Keratinocyte (primary cell): ENCODE data around the gene ZNF219. TPM values are rescaled to one million over a fixed set of nuclear protein-coding genes. Genes with fewer than 3 reads are reported as not detected.

Experiments used
- DNase-seq: peaks from one replicate; pipeline ENCODE4 v3.0.0-alpha.2; 2011; ENCODE audit warnings: low read depth, missing footprints, low spot score
- FAIRE-seq: peaks from 2 replicates; lab custom pipeline; 2011; peaks lifted over from hg19 to GRCh38; lab: Jason Lieb, UNC
- H2AFZ ChIP-seq: 2 replicates; pipeline ENCODE4 v1.6.0; 2012; ENCODE audit warnings: low read length, control low read depth, inconsistent platforms; ENCODE audit not compliant: control insufficient read depth
- H3K27ac ChIP-seq: 2 replicates; pipeline ENCODE4 v1.5.1; 2011; ENCODE audit warnings: low read length; ENCODE audit not compliant: control insufficient read depth, insufficient read depth
- H3K27me3 ChIP-seq: 3 replicates; pipeline ENCODE4 v1.6.0; 2011; ENCODE audit warnings: low read length; ENCODE audit not compliant: control insufficient read depth, insufficient read depth; ENCODE audit errors: extremely low read depth
- H3K36me3 ChIP-seq, 2 experiments: 2 replicates in 1 of 2; 3 replicates in 1 of 2; pipeline ENCODE4 v1.5.1; 2011; ENCODE audit warnings: low read length in 2 of 2, mild to moderate bottlenecking in 1 of 2; ENCODE audit not compliant: control insufficient read depth in 2 of 2, insufficient read depth in 2 of 2; ENCODE audit errors: extremely low read depth in 1 of 2
- H3K4me1 ChIP-seq: 3 replicates; pipeline ENCODE4 v1.5.1; 2011; ENCODE audit warnings: low read length; ENCODE audit not compliant: control insufficient read depth, insufficient read depth; ENCODE audit errors: extremely low read depth
- H3K4me2 ChIP-seq: 3 replicates; pipeline ENCODE4 v1.6.0; 2011; ENCODE audit warnings: low read depth, low read length; ENCODE audit not compliant: control insufficient read depth, insufficient read depth; ENCODE audit errors: extremely low read depth
- H3K4me3 ChIP-seq, 3 experiments: fragments of 200-600 bp in 1 of 3; sonication (generic) in 1 of 3; 2 replicates in 2 of 3; 3 replicates in 1 of 3; pipeline ENCODE4 v1.5.1; 2011 to 2016; ENCODE audit warnings: low read length in 3 of 3, mild to moderate bottlenecking in 3 of 3, control low read depth in 2 of 3, inconsistent platforms in 1 of 3, low read depth in 1 of 3, mixed read lengths in 1 of 3, mixed run types in 1 of 3, moderate library complexity in 1 of 3; ENCODE audit not compliant: control insufficient read depth in 2 of 3, insufficient read depth in 2 of 3; ENCODE audit errors: extremely low read depth in 1 of 3
- H3K79me2 ChIP-seq: 2 replicates; pipeline ENCODE4 v1.6.0; 2012; ENCODE audit warnings: low read length; ENCODE audit not compliant: control insufficient read depth, insufficient read depth
- H3K9ac ChIP-seq: 3 replicates; pipeline ENCODE4 v1.6.0; 2011; ENCODE audit warnings: low read length; ENCODE audit not compliant: control insufficient read depth, insufficient read depth; ENCODE audit errors: extremely low read depth
- H3K9me1 ChIP-seq: 3 replicates; pipeline ENCODE4 v1.6.0; 2011; ENCODE audit warnings: low read length; ENCODE audit not compliant: control insufficient read depth, insufficient read depth; ENCODE audit errors: extremely low read depth
- H3K9me3 ChIP-seq: 2 replicates; pipeline ENCODE4 v1.5.1; 2012; ENCODE audit warnings: low read depth, low read length; ENCODE audit not compliant: control insufficient read depth
- H4K20me1 ChIP-seq: 3 replicates; pipeline ENCODE4 v1.6.0; 2011; ENCODE audit warnings: low read length; ENCODE audit not compliant: control insufficient read depth, insufficient read depth; ENCODE audit errors: extremely low read depth
- CTCF ChIP-seq, 3 experiments: IDR thresholded peaks in 1 of 3; conservative IDR thresholded peaks in 1 of 3; optimal IDR thresholded peaks in 1 of 3; 2 replicates in 2 of 3; 3 replicates in 1 of 3; pipeline versions ENCODE3 to v1.5.1; 2011; ENCODE audit warnings: low read length in 3 of 3, mild to moderate bottlenecking in 3 of 3, moderate library complexity in 2 of 3, control low read depth in 1 of 3, inconsistent platforms in 1 of 3; ENCODE audit not compliant: insufficient read depth in 2 of 3; ENCODE audit errors: extremely low read depth in 1 of 3
- EZH2 ChIP-seq: IDR thresholded peaks from one replicate; pipeline ENCODE4 v1.6.1; 2012; ENCODE audit warnings: inconsistent platforms, mild to moderate bottlenecking, low read length, moderate library complexity
- dilution Hi-C: fragments of 300-500 bp; cut with MboI; formaldehyde crosslinking; loops from one replicate; pipeline ENCODE4 v1.7.0; 2020; ENCODE audit warnings: low sequenced_read_pairs; ENCODE audit not compliant: extremely low pct_ligation_motif_present
- polyA plus RNA-seq, 5 experiments: library from polyadenylated mRNA; depleted of rRNA in 3 of 5; stranded (reverse) in 3 of 5; stranded (forward) in 1 of 5; unstranded in 1 of 5; fragments of >200 nt; gene quantifications; 1 replicate in 1 of 5; 2 replicates in 3 of 5; 3 replicates in 1 of 5; pipeline versions ENCODE4 v1.2.1 to v1.2.3, GENCODE V29; 2011 to 2012; ENCODE audit warnings: missing spikeins in 2 of 5, low read depth in 1 of 5, low replicate concordance in 1 of 5

The ZNF219 gene
- polyA plus RNA-seq, 1 donor (not counting 4 experiments of a cell fraction or from before 2014, with no cell fraction given) = 23.1 TPM

DNA sequence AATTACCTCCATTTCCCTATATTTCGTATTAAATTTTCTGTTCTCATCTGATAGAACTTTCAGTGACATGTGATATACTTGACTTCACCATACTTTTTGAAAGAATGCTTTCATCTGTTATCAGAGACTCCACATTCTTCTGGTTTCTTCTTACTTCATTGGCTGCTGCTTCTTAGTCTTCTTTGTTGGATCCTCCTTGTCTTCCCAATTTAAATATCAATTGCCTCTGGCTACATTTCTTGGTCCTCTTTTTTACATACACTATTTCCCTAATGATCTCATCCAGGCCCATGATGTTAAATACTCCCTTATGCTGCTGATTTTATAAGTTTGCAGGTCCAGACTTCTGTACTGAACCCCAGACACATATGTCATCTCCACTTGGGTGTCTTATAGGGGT, 35.4 kb upstream of the ZNF219 start:
- no peaks in the 10 kb centered on the region for H3K4me1 ChIP-seq
- no peaks in the 10 kb centered on the region for H3K79me2 ChIP-seq
- H3K4me3 ChIP-seq = no peak overlapping the region
- no peak overlapping the region for H3K27ac ChIP-seq
- no peaks in the 10 kb centered on the region for H4K20me1 ChIP-seq
- no peak overlapping the region for H2AFZ ChIP-seq
- H3K4me2 ChIP-seq = no peak overlapping the region
- dilution Hi-C loops = no loop called here
- H3K9me1 ChIP-seq = no peaks in the 10 kb centered on the region
- TF ChIP-seq CTCF (optimal IDR thresholded peaks at IDR 0.05 in 1 of 3, IDR thresholded peaks at IDR 0.05 in 1 of 3, conservative IDR thresholded peaks at IDR 0.05 in 1 of 3; ENCODE audit: extremely low read depth in 1 of 3, insufficient read depth in 2 of 3, low read length in 3 of 3) = no peak
- no peak for TF ChIP-seq EZH2
- no peak overlapping the region for H3K9ac ChIP-seq
- DNase-seq (no peak), FAIRE-seq (no peak)
- no peaks in the 10 kb centered on the region for H3K9me3 ChIP-seq
- no peaks in the 10 kb centered on the region for H3K27me3 ChIP-seq
- H3K36me3 ChIP-seq = no peaks in the 10 kb centered on the region

GRCh38 chr14:21123429-21123828, 25.0 kb upstream of the ZNF219 start:
- no peaks in the 10 kb centered on the region for H3K4me1 ChIP-seq
- dilution Hi-C loops = no loop called here
- no peak for TF ChIP-seq CTCF (optimal IDR thresholded peaks at IDR 0.05 in 1 of 3, IDR thresholded peaks at IDR 0.05 in 1 of 3, conservative IDR thresholded peaks at IDR 0.05 in 1 of 3; ENCODE audit: extremely low read depth in 1 of 3, insufficient read depth in 2 of 3, low read length in 3 of 3)
- TF ChIP-seq EZH2 = no peak
- no peak overlapping the region for H3K4me2 ChIP-seq
- no peak overlapping the region for H3K27ac ChIP-seq
- H3K36me3 ChIP-seq = no peaks in the 10 kb centered on the region
- no peak overlapping the region for H2AFZ ChIP-seq
- no peaks in the 10 kb centered on the region for H4K20me1 ChIP-seq
- H3K9me3 ChIP-seq = no peaks in the 10 kb centered on the region
- no peak overlapping the region for H3K4me3 ChIP-seq
- no peaks in the 10 kb centered on the region for H3K27me3 ChIP-seq
- peak; percentile 51 for FAIRE-seq
- no peaks in the 10 kb centered on the region for H3K79me2 ChIP-seq
- DNase-seq = no peak
- no peak overlapping the region for H3K9ac ChIP-seq
- H3K9me1 ChIP-seq = no peaks in the 10 kb centered on the region
